ENCODE results near the gene TSPAN16.

The TSPAN16 gene

DNA sequence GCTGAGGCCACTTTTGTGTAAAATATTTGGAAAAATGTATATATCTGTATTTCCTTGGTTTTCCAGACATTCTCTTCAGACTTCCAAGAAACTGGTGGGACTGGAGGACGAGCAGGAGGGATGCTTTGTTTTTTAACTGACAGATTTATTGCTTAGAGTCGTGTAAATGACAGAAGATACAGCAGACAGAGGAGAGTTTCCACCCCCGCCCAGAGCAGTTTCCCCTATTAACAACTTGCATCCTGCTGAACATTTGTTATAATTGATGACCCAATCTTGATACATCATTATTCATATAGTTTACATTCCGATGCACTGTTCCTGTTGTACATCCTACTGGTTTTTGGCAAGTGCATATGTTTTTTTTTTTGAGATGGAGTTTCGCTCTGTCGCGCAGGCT is 26.6 kb upstream of the TSPAN16 start:
- DNase-seq, result no peak

DNA sequence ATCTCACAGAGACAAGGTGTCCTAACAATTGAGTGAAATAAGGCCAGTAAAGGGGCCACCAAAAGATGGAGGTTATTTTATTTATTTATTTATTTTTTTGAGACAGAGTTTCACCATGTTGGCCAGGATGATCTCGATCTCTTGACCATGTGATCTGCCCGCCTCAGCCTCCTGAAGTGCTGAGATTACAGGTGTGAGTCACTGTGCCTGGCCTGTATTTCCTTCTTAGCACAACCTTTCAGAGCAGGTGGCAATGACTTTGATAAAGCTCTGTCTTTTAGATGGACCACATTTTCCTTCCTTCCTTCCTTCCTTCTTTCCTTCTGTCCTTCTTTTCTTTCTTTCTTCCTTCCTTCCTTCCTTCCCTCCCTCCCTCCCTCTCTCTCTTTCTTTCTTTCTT is 22.7 kb upstream of the TSPAN16 start:
- DNase-seq, result no peak

DNA sequence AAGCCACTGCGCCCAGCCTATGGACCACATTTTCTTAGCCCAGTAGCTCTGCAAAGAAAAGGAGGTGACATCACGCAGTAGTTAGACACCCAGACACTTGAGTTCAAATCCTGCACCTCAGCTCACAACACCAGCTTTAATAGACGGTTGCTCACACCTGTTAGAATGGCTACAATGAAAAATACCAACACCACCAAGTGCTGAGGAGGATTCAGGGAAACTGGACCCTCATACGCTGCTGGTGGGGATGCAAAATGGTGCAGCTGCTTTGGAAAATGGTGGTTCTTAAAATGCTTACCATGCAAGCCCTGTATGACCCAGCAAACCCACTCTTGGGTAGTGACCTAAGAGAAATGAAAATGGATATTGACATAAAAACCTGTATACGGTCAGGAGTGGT is 22.0 kb upstream of the TSPAN16 start:
- no peak for DNase-seq

DNA sequence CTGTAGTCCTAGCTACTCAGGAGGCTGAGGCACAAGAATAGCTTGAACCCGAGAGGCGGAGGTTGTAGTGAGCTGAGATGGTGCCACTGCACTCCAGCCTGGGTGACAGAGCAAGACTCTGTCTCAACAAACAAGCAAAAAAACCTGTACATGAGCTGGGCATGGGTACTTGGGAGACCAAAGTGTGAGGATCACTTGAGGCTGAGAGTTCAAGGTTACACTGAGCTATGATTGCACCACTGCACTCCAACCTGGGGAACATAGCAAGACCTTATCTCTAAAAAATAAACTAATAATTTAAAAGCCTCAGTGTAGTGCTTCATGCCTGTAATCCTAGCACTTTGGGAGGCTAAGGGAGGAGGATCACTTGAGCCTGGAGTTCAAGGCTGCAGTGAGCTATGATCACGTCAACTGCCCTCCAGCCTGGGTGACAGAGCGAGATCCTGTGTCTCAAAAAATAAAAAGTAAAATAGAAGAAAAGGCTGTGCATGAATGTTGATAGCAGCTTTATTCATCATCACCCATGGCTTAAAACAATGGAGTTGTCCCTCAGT is 21.4 kb upstream of the TSPAN16 start:
- DNase-seq, result no peak

DNA sequence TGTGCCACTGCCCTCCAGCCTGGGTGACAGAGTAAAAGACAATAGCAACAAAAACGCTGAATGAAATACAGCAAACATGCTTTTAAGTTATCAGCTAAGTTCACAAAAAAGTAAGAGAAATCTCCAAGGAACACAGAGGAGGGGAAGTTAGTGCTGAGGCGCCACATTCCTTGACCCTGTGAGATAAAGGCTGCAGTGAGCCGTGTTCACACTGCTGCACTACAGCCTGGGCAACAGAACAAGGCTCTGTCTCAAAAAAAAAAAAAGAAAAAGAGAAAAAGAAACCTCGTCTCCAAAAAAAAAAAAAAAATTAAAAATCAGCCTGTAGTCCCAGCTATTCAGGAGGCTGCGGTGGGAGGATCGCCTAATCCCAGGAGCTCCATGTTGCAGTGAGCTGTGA is 17.3 kb upstream of the TSPAN16 start:
- no peak for DNase-seq

DNA sequence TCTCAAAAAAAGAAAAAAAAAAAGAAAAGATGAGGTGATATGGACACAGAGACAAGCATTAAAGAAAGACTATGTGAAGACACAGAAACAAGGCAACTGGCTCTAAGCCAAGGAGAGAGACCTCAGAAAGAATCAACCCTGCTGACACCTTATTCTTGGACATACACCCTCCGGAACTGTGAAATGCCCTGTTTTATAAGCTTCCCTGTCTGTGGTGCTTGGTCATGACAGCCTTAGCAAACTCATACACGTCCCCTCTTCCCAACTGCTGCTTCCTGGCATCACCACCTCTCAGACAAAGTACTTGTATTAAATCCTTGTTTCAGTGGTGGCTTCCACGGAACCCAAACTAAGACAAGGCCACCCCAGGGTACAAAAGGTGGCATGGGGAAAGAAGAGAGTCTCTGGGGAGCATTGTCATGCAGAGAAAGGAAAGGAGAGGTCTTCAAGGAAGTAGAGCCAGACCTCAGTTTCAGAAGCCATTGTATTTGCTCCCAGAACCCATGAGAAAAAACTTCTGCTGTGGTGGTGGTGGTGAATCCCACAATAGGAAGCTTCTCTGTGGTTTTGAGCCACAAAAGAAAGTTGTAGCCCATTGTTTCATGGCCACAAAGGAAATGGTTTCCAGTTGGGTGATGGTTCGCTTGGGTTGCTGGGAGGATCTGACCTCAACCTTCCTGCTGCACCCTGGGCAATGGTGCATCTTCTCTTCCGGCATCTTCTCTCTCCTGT is 16.3 kb upstream of the TSPAN16 start:
- peak; percentile 90 for DNase-seq

DNA sequence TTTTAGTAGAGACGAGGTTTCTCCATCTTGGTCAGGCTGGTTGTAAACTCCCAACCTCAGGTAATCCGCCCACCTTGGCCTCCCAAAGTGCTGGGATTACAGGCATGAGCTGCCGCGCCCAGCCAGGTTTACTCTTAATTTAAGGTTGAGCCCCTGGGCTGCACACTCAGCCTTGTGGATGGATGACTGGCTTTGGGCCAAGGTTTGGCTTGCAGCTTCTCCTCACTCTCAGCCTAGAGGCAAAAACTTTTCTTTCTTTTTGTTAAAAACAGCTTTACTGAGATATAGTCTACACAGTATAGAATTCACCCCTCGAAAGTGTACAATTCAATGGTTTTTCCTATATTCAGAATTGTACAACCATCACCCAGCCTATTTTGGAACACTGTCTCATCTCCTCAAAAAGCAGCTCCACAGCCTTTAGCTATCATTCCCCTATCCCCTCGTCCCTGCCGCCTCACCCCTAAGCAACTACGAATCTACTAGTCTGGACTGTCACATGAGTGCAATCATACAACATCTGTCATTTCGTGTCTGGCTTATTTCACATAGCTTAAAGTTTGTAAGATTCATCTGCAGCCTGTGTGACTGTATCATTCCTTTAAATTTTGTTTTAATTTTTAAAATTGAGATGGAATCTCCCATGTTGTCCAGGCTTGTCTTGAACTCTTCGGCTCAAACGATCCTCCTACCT is 14.5 kb upstream of the TSPAN16 start:
- DNase-seq, result no peak

DNA sequence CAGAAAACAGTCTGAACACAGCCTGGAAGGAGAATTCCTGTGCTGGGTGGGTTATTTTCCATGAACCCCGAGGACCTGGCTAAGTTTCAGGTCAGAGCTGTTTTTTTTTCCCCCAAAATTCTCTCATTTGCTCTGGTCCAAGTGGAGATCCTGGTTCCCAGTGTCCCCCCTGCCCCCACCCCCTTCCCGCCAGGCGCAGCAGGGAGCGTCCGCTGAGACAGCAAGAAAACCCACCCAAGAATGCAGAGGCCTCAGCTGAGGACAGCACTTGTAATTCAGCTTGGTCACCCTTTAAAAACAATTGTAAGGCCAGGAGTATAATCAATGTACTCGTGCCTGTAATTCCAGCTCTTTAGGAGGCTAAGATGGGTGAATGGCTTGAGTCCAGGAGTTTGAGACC is 11.4 kb upstream of the TSPAN16 start:
- DNase-seq, result no peak

DNA sequence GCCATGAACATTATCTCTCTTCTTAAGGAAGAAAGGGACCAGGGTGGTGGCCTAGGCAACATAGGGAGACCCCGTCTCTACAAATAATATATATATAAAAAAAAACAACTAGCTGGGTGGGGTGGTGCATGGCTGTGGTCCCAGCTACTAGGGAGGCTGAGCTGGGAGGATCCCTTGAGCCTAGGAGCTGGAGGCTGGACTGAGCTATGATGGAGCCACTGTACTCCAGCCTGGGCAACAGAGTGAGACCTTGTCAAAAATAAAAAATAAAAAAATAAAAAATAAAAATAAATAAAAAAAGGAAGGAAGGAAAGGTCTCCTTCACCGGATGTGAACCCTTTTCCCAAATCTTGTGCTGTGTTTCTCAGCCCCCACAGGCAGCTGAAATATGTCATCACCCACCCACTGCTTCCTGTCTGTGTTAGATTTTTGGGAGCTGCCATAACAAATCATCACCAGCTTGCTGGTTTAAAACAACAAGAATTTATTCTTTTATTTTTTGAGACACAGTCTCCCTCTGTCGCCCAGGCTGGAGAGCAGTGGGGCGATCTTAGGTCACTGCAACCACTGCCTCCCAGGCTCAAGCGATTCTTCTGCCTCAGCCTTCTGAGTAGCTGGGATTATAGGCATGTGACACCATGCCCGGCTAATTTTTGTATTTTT is 9.5 kb upstream of the TSPAN16 start:
- DNase-seq, result no peak

DNA sequence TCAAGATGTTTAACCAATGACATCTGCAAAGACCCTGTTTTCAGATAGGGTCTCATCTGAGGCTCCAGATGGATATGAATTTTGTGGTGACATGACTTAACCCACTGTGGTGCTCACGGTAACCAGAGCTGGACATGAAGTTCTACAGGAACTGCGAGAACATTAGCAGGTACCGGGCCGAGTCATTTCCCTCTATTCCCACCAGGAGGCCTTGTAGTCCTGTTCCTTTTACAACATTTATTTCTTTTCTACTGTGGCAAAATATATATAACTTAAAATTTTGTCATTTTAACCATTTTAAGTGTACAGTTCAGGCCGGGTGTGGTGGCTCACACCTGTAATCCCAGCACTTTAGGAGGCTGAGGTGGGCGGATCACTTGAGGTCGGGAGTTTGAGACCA is 7.6 kb upstream of the TSPAN16 start:
- peak; percentile 76 for DNase-seq

DNA sequence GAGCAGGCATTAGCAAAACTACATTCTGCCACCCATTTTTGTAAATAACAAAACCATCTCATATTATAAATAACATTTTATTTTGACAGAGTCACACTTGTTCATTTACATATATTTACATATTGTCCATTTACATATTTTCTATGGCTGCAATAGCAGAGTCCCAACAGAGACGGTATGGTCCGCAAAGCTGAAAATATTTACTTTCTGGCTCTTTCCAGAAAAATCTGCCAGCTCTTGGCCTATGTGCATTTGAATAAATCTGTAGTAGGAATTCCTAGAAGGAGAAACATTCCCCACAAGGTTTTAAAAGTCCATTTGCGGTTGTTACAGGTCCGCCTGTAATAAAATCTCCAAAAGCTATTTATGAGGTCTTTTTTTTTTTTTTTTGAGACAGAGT is 5.7 kb upstream of the TSPAN16 start:
- DNase-seq, result no peak

DNA sequence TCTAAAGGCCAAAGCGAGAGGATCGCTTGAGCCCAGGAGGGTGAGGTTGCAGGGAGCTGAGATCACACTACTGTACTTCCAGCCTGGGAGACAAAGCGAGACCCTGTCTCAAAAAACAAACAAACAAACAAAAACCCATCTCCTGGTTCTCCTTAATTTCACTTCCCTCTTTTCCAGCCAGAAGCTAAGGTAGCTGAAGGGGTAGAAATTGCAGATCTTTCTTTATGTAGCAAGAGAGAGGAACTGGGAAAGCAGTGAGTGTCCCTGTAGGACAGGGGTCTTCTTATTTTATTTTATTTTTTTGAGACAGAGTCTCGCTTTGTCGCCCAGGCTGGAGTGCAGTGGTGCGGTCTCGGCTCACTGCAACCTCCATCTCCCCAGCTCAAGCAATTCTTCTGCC is 4.5 kb upstream of the TSPAN16 start:
- DNase-seq, result no peak

DNA sequence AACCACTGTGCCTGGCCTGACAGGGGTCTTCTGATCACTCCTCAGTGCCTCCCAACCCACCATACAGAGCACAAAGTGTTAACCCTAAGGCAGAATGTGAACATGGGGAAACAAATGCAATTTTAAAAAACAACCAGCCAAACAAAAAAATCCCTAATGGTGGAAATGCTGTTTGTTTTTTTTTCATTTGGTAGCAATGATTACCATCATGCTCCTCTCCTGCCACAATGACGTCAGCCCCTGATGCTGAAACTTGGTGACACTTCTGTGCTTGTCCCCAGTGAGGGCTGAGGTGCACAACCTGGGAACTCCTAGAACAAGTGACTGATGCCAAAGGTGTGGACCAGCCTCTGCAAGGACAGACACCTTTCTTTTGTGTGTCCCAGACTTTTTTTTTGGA is 4.0 kb upstream of the TSPAN16 start:
- DNase-seq, result peak; percentile 62

DNA sequence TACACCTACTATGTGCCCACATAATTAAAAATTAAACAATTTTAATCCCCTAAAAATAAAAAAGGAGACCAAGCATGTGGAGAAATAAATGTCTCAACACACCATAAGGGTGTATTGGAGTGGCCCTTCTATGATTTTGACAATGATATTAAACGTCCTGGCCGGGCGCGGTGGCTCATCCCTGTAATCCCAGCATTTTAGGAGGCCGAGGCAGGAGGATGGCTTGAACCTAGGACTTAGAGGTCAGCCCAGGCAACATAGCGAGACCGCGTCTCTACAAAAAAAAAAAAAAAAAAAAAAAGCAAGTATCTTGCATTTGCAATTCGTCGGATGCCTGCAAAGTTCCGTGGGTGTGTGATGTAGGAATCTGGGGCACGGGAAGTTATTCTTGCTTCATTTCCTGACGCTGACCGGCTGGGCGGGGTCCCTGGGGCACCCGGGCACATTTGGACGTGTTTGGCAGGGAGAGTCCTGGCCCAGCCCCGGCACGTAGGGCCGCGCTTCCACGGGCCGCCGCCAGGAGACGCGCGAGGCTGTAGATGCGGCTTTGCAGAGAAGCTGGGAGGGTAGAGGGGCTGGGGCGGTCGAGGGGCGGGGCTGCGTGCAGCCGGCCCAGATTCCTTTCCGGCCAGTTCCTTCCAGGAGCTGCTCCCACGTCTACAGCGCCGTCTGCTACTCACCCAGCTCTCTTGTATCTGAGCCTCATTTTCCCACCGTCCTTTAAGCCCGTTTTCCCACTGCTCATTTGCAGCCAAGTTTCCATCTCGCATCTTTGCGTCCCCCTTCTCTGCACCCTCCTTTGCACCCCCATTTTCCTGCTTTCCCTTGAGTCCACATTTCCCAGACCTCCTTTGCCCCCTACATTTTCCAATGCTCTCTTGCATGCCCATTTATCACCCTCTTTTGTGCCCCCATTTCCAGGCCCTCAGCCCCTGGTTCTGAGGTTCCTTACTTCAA is 2.2 kb upstream of the TSPAN16 start:
- DNase-seq, result peak; percentile 99

DNA sequence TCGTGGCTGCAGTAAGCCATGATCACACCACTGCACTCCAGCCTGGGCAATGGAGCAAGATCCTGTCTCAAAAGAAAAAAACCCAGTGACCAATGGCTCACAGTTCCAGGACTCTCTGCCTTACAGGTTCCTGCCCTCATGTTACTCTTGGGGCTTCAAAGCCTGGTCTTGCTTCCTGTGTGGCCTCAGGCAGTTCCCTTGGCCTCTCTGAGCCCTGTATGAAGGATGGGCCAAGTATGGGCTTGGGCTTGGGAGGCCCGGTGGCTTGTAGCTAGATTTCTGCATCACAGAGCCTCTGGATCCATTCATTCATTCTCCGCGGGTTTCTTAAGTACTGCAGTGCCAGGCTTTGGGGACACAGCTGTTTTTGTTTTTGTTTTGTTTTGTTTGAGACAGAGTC is 780 bp upstream of the TSPAN16 start:
- no peak for DNase-seq

DNA sequence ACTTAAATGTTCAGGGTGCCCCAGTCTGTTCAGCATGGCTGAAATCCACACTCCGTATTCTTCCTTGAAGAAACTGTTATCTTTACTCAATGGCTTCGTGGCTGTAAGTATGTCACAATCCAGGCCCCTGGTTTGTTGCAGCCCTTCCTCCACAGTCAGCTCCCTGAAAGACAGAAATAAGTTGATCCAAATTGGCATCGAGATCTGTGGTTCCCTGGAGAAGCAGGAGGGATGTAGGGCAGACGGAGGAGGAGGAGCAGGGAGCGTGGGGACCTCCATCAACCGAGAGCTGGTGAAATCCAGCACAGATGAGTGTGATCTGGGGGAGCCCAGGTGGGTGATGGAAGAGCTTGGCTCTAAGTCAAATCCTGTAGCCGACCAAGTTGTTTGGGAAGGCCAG is 304 bp downstream of the TSPAN16 start:
- peak; percentile 69 for DNase-seq

DNA sequence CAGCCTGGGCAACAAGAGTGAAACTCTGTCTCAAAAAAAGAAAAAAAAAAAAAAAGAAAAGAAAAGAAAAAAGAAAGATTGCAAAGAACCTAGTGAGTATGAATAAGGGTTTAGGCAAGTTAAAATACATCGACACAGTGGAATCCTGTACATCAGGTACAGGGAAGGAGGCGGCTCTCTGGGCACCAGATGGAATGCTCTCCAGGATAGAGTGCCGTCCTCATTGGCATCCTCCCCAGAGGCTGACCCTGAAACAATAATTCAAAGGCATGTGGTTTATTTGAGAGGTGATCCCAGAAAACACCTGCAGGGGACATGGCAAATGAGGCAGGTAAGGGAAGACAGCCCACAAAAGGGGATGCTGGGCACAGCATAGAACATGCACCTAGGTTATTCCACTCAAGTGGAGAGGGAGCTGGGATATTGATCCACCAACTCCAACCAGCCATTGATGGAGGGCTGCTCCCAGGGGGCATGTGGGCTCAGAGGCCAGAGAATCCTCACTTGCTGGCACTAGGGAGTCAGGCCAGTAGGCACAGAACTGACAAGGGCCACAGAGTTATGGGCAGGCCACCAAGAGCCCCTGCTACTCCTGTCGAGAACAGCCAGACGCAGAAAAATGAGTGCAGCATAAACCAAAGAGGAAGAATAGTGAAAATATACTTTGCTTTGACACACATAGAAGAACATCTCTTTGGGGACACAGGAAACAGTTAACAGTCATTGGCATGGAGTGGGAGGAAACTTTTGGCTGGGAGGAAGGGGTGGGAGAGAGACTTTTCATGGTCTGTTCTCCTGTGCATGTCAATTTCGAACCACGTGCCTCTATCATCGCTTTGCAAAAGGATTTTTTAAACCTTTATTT is 4.2 kb downstream of the TSPAN16 start:
- no peak for DNase-seq

DNA sequence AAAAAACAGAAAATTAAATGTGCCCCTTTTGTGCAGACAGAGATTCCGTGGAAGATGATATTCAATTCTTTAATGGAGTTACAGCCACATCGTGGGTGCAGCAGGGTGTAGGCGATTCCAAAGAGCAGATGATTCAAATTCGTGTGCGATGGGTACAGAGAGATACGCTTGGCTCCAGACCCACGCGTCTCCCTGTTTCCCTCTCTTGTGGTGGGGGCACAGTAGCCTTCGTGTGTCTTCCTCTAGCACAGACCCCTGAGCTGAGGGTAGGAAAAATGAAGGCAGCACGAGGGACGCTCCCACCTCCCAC is 4.8 kb downstream of the TSPAN16 start:
- DNase-seq, result no peak

DNA sequence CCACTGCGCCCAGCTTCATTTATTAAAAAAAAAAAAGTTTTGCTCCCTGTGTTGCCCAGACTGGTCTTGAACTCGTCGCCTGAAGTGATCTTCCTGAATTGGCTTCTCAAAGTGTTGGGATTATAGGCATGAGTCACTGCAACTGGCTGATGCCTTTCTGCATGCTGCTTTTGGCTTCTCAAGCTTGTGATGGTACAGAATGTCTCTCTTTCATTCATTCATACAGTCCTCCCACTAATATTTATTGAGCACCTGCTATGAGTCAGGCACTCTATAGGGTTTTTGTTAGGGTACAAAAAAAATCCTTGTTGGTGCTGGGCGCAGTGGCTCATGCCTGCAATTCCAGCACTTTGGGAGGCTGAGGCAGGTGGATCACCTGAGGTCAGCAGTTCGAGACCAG is 9.0 kb downstream of the TSPAN16 start:
- DNase-seq, result no peak

DNA sequence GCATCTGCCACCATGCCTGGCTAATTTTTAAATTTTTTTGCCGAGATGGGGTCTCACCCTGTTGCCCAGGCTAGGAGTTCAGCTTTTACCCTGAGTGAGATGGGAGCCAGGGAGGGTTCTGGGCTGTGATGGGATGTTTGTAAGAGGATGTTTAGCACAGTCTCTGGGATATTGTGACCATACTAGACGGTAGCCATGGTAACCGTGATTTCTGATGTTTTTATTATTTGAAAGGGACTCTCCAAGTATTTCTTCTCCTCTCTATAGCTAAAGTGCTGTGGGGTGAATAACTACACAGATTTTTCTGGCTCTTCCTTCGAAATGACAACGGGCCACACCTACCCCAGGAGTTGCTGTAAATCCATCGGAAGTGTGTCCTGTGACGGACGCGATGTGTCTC is 10.4 kb downstream of the TSPAN16 start:
- DNase-seq, result no peak

DNA sequence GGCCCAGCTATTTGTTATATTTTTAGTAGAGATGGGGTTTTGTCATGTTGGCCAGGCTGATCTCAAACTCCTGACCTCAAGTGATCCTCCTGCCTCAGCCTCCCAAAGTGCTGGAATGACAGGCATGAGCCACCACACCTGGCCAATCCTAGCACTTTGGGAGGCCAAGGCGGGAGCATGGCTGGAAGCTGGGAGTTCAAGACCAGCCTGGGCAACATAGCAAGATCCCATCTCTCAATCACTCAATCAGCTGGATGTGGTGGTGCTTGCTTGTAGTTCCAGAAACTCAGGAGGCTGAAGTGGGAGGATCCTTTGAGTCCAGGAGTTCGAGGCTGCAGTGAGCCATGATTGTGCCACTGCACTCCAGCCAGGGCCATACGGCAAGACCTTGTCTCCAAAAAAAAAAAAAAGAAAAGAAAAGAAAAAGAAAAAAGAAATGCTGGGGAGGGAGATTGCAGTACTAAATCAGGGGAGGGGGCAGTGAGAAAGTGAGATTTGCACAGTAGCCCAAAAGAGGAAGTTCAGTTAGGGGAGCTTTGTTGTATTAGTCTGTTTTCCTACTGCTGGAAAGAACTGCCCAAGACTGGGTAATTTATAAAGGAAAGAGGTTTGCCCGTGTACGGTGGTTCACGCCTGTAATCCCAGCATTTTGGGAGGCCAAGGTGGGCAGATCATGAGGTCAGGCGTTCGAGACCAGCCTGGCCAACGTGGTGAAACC is 24.5 kb downstream of the TSPAN16 start:
- DNase-seq, result peak; percentile 91
